Gastrocnemius medialis (tissue), 4 donors: ENCODE measurements around the gene IL1R1. TPM values are rescaled to one million over a fixed set of nuclear protein-coding genes. Genes with fewer than 3 reads are reported as not detected.

Source experiments
- ATAC-seq, 2 donors: fragments of 150-250 bp; one replicate each; pipeline ENCODE4 v1.9.1; 2016
- DNase-seq, 2 donors: peaks; one replicate each; pipeline ENCODE4 v3.0.0-alpha.2; 2019
- H3K27ac ChIP-seq, 4 donors: fragments of 200-600 bp; sonication (generic); 1 replicate in 1 of 4; 2 replicates in 3 of 4; pipeline ENCODE4 v1.5.1; 2016 to 2018; ENCODE audit warnings: mild to moderate bottlenecking in 2 of 4, moderate library complexity in 1 of 4
- H3K27me3 ChIP-seq, 3 donors: fragments of 200-600 bp; sonication (generic) in 2 of 3; 1 replicate in 1 of 3; 2 replicates in 2 of 3; pipeline versions ENCODE4 v1.5.1 to v1.6.0; 2016 to 2019; ENCODE audit warnings: mild to moderate bottlenecking in 1 of 3, moderate library complexity in 1 of 3
- H3K36me3 ChIP-seq, 2 donors: fragments of 200-600 bp; sonication (generic) in 1 of 2; one replicate each; pipeline ENCODE4 v1.5.1; 2017 to 2018
- H3K4me1 ChIP-seq, 2 donors: fragments of 200-600 bp; sonication (generic) in 1 of 2; one replicate each; pipeline ENCODE4 v1.5.1; 2016 to 2017; ENCODE audit warnings: mild to moderate bottlenecking in 2 of 2
- H3K4me3 ChIP-seq, 4 donors: fragments of 200-600 bp; sonication (generic) in 3 of 4; 1 replicate in 1 of 4; 2 replicates in 3 of 4; pipeline ENCODE4 v1.5.1; 2016 to 2019; ENCODE audit warnings: mild to moderate bottlenecking in 2 of 4
- H3K9me3 ChIP-seq, 3 donors: fragments of 200-600 bp; sonication (generic) in 2 of 3; 1 replicate in 1 of 3; 2 replicates in 2 of 3; pipeline ENCODE4 v1.5.1; 2016 to 2019
- POLR2A ChIP-seq, 2 donors: fragments of 450-650 bp; IDR thresholded peaks; one replicate each; pipeline ENCODE4 v1.6.1; 2017; ENCODE audit warnings: antibody characterized with exemption in 2 of 2, mild to moderate bottlenecking in 2 of 2, moderate library complexity in 2 of 2
- in situ Hi-C, 4 donors: fragments of 200-750 bp; cut with MboI; loops; one replicate each; pipeline versions ENCODE4 v1.15.0 to v1.8.0; 2017; ENCODE audit warnings: low sequenced_read_pairs in 4 of 4
- intact Hi-C: fragments of 100-400 bp; cut with DNase I; formaldehyde crosslinking; loops from one replicate; pipeline ENCODE4 v1.15.1; 2023; ENCODE audit warnings: low total_unique reads
- total RNA-seq, 4 donors: library from RNA; depleted of rRNA; stranded (reverse); fragments of >200 nt; gene quantifications; one replicate each; pipeline versions ENCODE4 v1.1.0 to v1.2.3, GENCODE V29; 2016
- TF ChIP-seq, protein P1 (sequence below), 5 experiments: fragments of 450-650 bp in 3 of 5; fragments of 200-600 bp in 2 of 5; sonication (generic) in 2 of 5; IDR thresholded peaks in 4 of 5; conservative IDR thresholded peaks in 1 of 5; 1 replicate in 4 of 5; 2 replicates in 1 of 5; pipeline ENCODE4 v1.5.1; 2016 to 2019; ENCODE audit warnings: antibody characterized with exemption in 5 of 5, mild to moderate bottlenecking in 3 of 5, moderate library complexity in 3 of 5

IL1R1 gene
- total RNA-seq, 4 donors from 2014 or later = 17.6 to 23.3 (median 19.3) TPM

GRCh38 chr2:102107741-102108070, 34.8 kb upstream of the IL1R1 start:
- no peak for TF ChIP-seq POLR2A (IDR thresholded peaks at IDR 0.05)
- TF ChIP-seq, protein P1, sequence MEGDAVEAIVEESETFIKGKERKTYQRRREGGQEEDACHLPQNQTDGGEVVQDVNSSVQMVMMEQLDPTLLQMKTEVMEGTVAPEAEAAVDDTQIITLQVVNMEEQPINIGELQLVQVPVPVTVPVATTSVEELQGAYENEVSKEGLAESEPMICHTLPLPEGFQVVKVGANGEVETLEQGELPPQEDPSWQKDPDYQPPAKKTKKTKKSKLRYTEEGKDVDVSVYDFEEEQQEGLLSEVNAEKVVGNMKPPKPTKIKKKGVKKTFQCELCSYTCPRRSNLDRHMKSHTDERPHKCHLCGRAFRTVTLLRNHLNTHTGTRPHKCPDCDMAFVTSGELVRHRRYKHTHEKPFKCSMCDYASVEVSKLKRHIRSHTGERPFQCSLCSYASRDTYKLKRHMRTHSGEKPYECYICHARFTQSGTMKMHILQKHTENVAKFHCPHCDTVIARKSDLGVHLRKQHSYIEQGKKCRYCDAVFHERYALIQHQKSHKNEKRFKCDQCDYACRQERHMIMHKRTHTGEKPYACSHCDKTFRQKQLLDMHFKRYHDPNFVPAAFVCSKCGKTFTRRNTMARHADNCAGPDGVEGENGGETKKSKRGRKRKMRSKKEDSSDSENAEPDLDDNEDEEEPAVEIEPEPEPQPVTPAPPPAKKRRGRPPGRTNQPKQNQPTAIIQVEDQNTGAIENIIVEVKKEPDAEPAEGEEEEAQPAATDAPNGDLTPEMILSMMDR (IDR thresholded peaks at IDR 0.05 in 4 of 5, conservative IDR thresholded peaks at IDR 0.05 in 1 of 5) = no peak
- H3K27ac ChIP-seq = no peak overlapping the region
- DNase-seq (no peak), ATAC-seq (no peak)
- H3K27me3 ChIP-seq = no peaks in the 10 kb centered on the region
- intact Hi-C loops = no loop called here
- no peaks in the 10 kb centered on the region for H3K9me3 ChIP-seq
- H3K4me1 ChIP-seq = peaks cover 36 to 39% of the 10 kb centered on the region in 2 donors
- in situ Hi-C loops = no loop called here
- H3K36me3 ChIP-seq = no peaks in the 10 kb centered on the region
- H3K4me3 ChIP-seq = no peak overlapping the region

GRCh38 chr2:102109016-102109415, 33.5 kb upstream of the IL1R1 start:
- Histone ChIP-seq H3K4me3 (no peak overlapping the region), H3K36me3 (no peaks in the 10 kb centered on the region), H3K4me1 (peaks cover 36% of the 10 kb centered on the region in 2 donors), H3K9me3 (no peaks in the 10 kb centered on the region), H3K27me3 (no peaks in the 10 kb centered on the region), H3K27ac (no peak overlapping the region)
- TF ChIP-seq POLR2A (IDR thresholded peaks at IDR 0.05) = no peak
- TF ChIP-seq, protein P1 (IDR thresholded peaks at IDR 0.05 in 4 of 5, conservative IDR thresholded peaks at IDR 0.05 in 1 of 5) = no peak
- no peak for ATAC-seq
- DNase-seq = no peak
- in situ Hi-C loops = no loop called here
- intact Hi-C loops = no loop called here

- no peaks in the 10 kb centered on the region for H3K36me3 ChIP-seq
- in situ Hi-C loops (no loop called here), intact Hi-C loops (no loop called here)
- ATAC-seq (no peak), DNase-seq (no peak)
- no peaks in the 10 kb centered on the region for H3K27me3 ChIP-seq
- TF ChIP-seq POLR2A (IDR thresholded peaks at IDR 0.05) = no peak
- TF ChIP-seq, protein P1 (IDR thresholded peaks at IDR 0.05 in 4 of 5, conservative IDR thresholded peaks at IDR 0.05 in 1 of 5) = no peak
- H3K27ac ChIP-seq = peak overlapping the region in 3 of 4 donors; percentile 68 to 75 (median 72)
- H3K4me1 ChIP-seq = peaks cover 38 to 40% of the 10 kb centered on the region in 2 donors
- H3K4me3 ChIP-seq = no peak overlapping the region
- H3K9me3 ChIP-seq = no peaks in the 10 kb centered on the region
Measured at GRCh38 chr2:102110171-102110570, 32.4 kb upstream of the IL1R1 start.

- peak overlapping the region in 3 of 4 donors; percentile 68 to 75 (median 72) for H3K27ac ChIP-seq
- ATAC-seq = peak; percentile 28 to 31
Measured at GRCh38 chr2:102110596-102111334, 31.8 kb upstream of the IL1R1 start.

More at GRCh38 chr2:102110596-102111334, 31.8 kb upstream of the IL1R1 start:
- intact Hi-C loops (no loop called here), in situ Hi-C loops (no loop called here)
- H3K4me1 ChIP-seq = peaks cover 42% of the 10 kb centered on the region in 2 donors
- DNase-seq = peak in 1 of 2 donors; percentile 44
- TF ChIP-seq, protein P1 (IDR thresholded peaks at IDR 0.05 in 4 of 5, conservative IDR thresholded peaks at IDR 0.05 in 1 of 5) = no peak
- no peak for TF ChIP-seq POLR2A (IDR thresholded peaks at IDR 0.05)
- no peaks in the 10 kb centered on the region for H3K27me3 ChIP-seq
- no peaks in the 10 kb centered on the region for H3K9me3 ChIP-seq
- no peaks in the 10 kb centered on the region for H3K36me3 ChIP-seq
- no peak overlapping the region for H3K4me3 ChIP-seq
